Gastroesophageal sphincter (tissue), 4 donors: Measurements from ENCODE around the gene BRINP1. TPM values are rescaled to one million over a fixed set of nuclear protein-coding genes. Genes with fewer than 3 reads are reported as not detected.

Experiments used
- ATAC-seq: fragments of 150-250 bp; one replicate; pipeline ENCODE4 v1.9.1; 2016; ENCODE audit warnings: mild to moderate bottlenecking, moderate library complexity
- H3K27ac ChIP-seq, 4 donors: fragments of 200-600 bp; sonication (generic) in 3 of 4; 1 replicate in 3 of 4; 2 replicates in 1 of 4; pipeline ENCODE4 v1.5.1; 2016 to 2019
- H3K27me3 ChIP-seq: fragments of 200-600 bp; sonication (generic); one replicate; pipeline ENCODE4 v1.5.1; 2019
- H3K36me3 ChIP-seq, 2 donors: fragments of 200-600 bp; sonication (generic); one replicate each; pipeline ENCODE4 v1.5.1; 2019; ENCODE audit warnings: control low read depth in 1 of 2
- H3K4me1 ChIP-seq, 3 donors: fragments of 200-600 bp; sonication (generic); 1 replicate in 2 of 3; 2 replicates in 1 of 3; pipeline ENCODE4 v1.5.1; 2016 to 2019; ENCODE audit warnings: control low read depth in 2 of 3
- H3K4me3 ChIP-seq, 2 donors: fragments of 200-600 bp; sonication (generic); one replicate each; pipeline ENCODE4 v1.5.1; 2019; ENCODE audit warnings: mild to moderate bottlenecking in 1 of 2, moderate library complexity in 1 of 2
- H3K9me3 ChIP-seq, 3 donors: fragments of 200-600 bp; sonication (generic); one replicate each; pipeline ENCODE4 v1.5.1; 2017 to 2019; ENCODE audit warnings: control low read depth in 2 of 3
- EP300 ChIP-seq: sonication (generic); formaldehyde crosslinking; IDR thresholded peaks from one replicate; pipeline ENCODE4 v1.6.1; 2017; ENCODE audit warnings: antibody characterized with exemption, mild to moderate bottlenecking
- POLR2A ChIP-seq, 2 donors: fragments of 450-650 bp; IDR thresholded peaks; one replicate each; pipeline ENCODE4 v1.6.1; 2017; ENCODE audit warnings: antibody characterized with exemption in 2 of 2, mild to moderate bottlenecking in 2 of 2, moderate library complexity in 1 of 2
- POLR2AphosphoS5 ChIP-seq: sonication (generic); formaldehyde crosslinking; IDR thresholded peaks from one replicate; pipeline ENCODE4 v1.6.1; 2017; ENCODE audit warnings: antibody characterized with exemption
- total RNA-seq, 4 donors: library from RNA; depleted of rRNA; stranded (reverse); fragments of >200 nt; gene quantifications; one replicate each; pipeline ENCODE4 v1.1.0, GENCODE V29; 2016
- TF ChIP-seq, protein P1 (sequence below), 4 experiments: fragments of 200-600 bp in 2 of 4; fragments of 450-650 bp in 2 of 4; sonication (generic) in 1 of 4; IDR thresholded peaks; one replicate each; pipeline ENCODE4 v1.5.1; 2017 to 2019; ENCODE audit warnings: antibody characterized with exemption in 4 of 4, mild to moderate bottlenecking in 2 of 4, moderate library complexity in 2 of 4

Gene BRINP1
- total RNA-seq, 4 donors from 2014 or later: 0.27 TPM; not detected in 3

- Histone ChIP-seq H3K36me3 (no peaks in the 10 kb centered on the region), H3K27me3 (no peaks in the 10 kb centered on the region), H3K9me3 (no peaks in the 10 kb centered on the region), H3K4me3 (no peak overlapping the region), H3K27ac (no peak overlapping the region), H3K4me1 (no peaks in the 10 kb centered on the region)
- ATAC-seq: no peak
- TF ChIP-seq EP300 (no peak), POLR2AphosphoS5 (no peak), POLR2A (IDR thresholded peaks at IDR 0.05) (no peak)
- TF ChIP-seq, protein P1, sequence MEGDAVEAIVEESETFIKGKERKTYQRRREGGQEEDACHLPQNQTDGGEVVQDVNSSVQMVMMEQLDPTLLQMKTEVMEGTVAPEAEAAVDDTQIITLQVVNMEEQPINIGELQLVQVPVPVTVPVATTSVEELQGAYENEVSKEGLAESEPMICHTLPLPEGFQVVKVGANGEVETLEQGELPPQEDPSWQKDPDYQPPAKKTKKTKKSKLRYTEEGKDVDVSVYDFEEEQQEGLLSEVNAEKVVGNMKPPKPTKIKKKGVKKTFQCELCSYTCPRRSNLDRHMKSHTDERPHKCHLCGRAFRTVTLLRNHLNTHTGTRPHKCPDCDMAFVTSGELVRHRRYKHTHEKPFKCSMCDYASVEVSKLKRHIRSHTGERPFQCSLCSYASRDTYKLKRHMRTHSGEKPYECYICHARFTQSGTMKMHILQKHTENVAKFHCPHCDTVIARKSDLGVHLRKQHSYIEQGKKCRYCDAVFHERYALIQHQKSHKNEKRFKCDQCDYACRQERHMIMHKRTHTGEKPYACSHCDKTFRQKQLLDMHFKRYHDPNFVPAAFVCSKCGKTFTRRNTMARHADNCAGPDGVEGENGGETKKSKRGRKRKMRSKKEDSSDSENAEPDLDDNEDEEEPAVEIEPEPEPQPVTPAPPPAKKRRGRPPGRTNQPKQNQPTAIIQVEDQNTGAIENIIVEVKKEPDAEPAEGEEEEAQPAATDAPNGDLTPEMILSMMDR (IDR thresholded peaks at IDR 0.05): no peak
These were observed 251.8 kb downstream of the BRINP1 start for GRCh38 chr9:119117409-119117808.
